A172 (cell line): Measurements from ENCODE around the gene CDX1. TPM values are rescaled to one million over a fixed set of nuclear protein-coding genes. Genes with fewer than 3 reads are reported as not detected.

Source experiments
- DNase-seq: peaks from one replicate; pipeline ENCODE4 v3.0.0-alpha.2; 2015; ENCODE audit warnings: low spot score
- total RNA-seq: library from RNA; depleted of rRNA; stranded (reverse); fragments of >200 nt; shearing (Covaris generic); gene quantifications from 2 replicates; pipeline ENCODE4 v1.2.3, GENCODE V29; 2014

CDX1 gene
- total RNA-seq, 1 experiment from 2014 or later, result not detected

GRCh38 chr5:150183436-150183835 is 16.9 kb downstream of the CDX1 start:
- DNase-seq, result no peak

GRCh38 chr5:150184006-150184405 is 17.4 kb downstream of the CDX1 start:
- no peak for DNase-seq

- no peak for DNase-seq
These were observed 18.7 kb downstream of the CDX1 start for GRCh38 chr5:150184990-150185912.

GRCh38 chr5:150186137-150186536 is 19.6 kb downstream of the CDX1 start:
- DNase-seq, result no peak

GRCh38 chr5:150186897-150187296 is 20.3 kb downstream of the CDX1 start:
- DNase-seq, result no peak

GRCh38 chr5:150188146-150188842 is 21.7 kb downstream of the CDX1 start:
- DNase-seq, result no peak

- no peak for DNase-seq
These were observed 22.7 kb downstream of the CDX1 start for GRCh38 chr5:150189326-150189725.

- DNase-seq, result no peak
These were observed 23.3 kb downstream of the CDX1 start, which contains the start of gene SLC6A7 for GRCh38 chr5:150189728-150190502. TSS of gene SLC6A7 (plus strand) at chr5:150190062. CDS start at chr5:150190328, 266 bp downstream.

- DNase-seq, result no peak
These were observed 24.0 kb downstream of the CDX1 start for GRCh38 chr5:150190503-150190979.

GRCh38 chr5:150190987-150191386 is 24.4 kb downstream of the CDX1 start:
- no peak for DNase-seq

- no peak for DNase-seq
These were observed 25.9 kb downstream of the CDX1 start for GRCh38 chr5:150192462-150192861.

- no peak for DNase-seq
These were observed 29.3 kb downstream of the CDX1 start for GRCh38 chr5:150195736-150196485.

GRCh38 chr5:150196514-150196913 is 29.9 kb downstream of the CDX1 start:
- DNase-seq, result no peak

- no peak for DNase-seq
These were observed 30.4 kb downstream of the CDX1 start for GRCh38 chr5:150196986-150197385.

- no peak for DNase-seq
These were observed 30.9 kb downstream of the CDX1 start for GRCh38 chr5:150197476-150197875.

GRCh38 chr5:150202501-150202900 is 35.9 kb downstream of the CDX1 start:
- DNase-seq, result no peak

GRCh38 chr5:150203832-150204589 is 37.4 kb downstream of the CDX1 start:
- no peak for DNase-seq

GRCh38 chr5:150204590-150204960 is 38.0 kb downstream of the CDX1 start:
- no peak for DNase-seq

GRCh38 chr5:150206098-150206778 is 39.7 kb downstream of the CDX1 start:
- DNase-seq, result no peak

- no peak for DNase-seq
These were observed 40.2 kb downstream of the CDX1 start for GRCh38 chr5:150206779-150207115.
